H9 (cell line): Measurements from ENCODE around the gene SPTBN4. TPM values are rescaled to one million over a fixed set of nuclear protein-coding genes. Genes with fewer than 3 reads are reported as not detected.

Experiments
- DNase-seq: peaks from one replicate; pipeline ENCODE4 v3.0.0-alpha.2; 2017
- H2AFZ ChIP-seq: one replicate; pipeline ENCODE4 v1.6.1; 2013; ENCODE audit warnings: mild to moderate bottlenecking, low read length, control low read depth, moderate library complexity
- H2AK5ac ChIP-seq: 2 replicates; pipeline ENCODE4 v1.6.1; 2013; ENCODE audit warnings: low read length, control low read depth, mixed read lengths; ENCODE audit not compliant: insufficient read length
- H2BK120ac ChIP-seq: one replicate; pipeline ENCODE4 v1.6.1; 2013; ENCODE audit warnings: low read depth, mild to moderate bottlenecking, low read length, control low read depth, inconsistent platforms; ENCODE audit not compliant: poor library complexity, severe bottlenecking
- H2BK12ac ChIP-seq: 2 replicates; pipeline ENCODE4 v1.6.1; 2013; ENCODE audit warnings: low read length, control low read depth, mixed read lengths, low read depth; ENCODE audit not compliant: insufficient read length
- H2BK15ac ChIP-seq: 2 replicates; pipeline ENCODE4 v1.6.1; 2013; ENCODE audit warnings: low read depth, low read length, control low read depth
- H2BK20ac ChIP-seq: one replicate; pipeline ENCODE4 v1.6.1; 2013; ENCODE audit warnings: low read depth, mild to moderate bottlenecking, low read length, control low read depth, inconsistent platforms; ENCODE audit not compliant: poor library complexity, severe bottlenecking
- H2BK5ac ChIP-seq: 2 replicates; pipeline ENCODE4 v1.6.1; 2013; ENCODE audit warnings: low read length, control low read depth, mixed read lengths; ENCODE audit not compliant: insufficient read length
- H3K14ac ChIP-seq: 2 replicates; pipeline ENCODE4 v1.6.1; 2013; ENCODE audit warnings: low read length, control low read depth; ENCODE audit not compliant: insufficient read depth
- H3K18ac ChIP-seq: 2 replicates; pipeline ENCODE4 v1.6.1; 2013; ENCODE audit warnings: low read depth, mild to moderate bottlenecking, mixed read lengths, low read length, control low read depth; ENCODE audit not compliant: insufficient read length
- H3K23ac ChIP-seq: 2 replicates; pipeline ENCODE4 v1.6.1; 2013; ENCODE audit warnings: low read length, control low read depth, mixed read lengths, low read depth; ENCODE audit not compliant: insufficient read length
- H3K23me2 ChIP-seq: 2 replicates; pipeline ENCODE4 v1.6.1; 2013; ENCODE audit warnings: low read depth, mild to moderate bottlenecking, mixed read lengths, low read length, control low read depth; ENCODE audit not compliant: insufficient read length, poor library complexity, severe bottlenecking
- H3K27ac ChIP-seq: 2 replicates; pipeline ENCODE4 v1.5.1; 2013; ENCODE audit warnings: low read length, control low read depth, mixed read lengths, low read depth; ENCODE audit not compliant: insufficient read length
- H3K27me3 ChIP-seq: 2 replicates; pipeline ENCODE4 v1.6.1; 2013; ENCODE audit warnings: low read length, control low read depth, inconsistent platforms; ENCODE audit not compliant: insufficient read depth
- H3K4ac ChIP-seq: 2 replicates; pipeline ENCODE4 v1.6.1; 2013; ENCODE audit warnings: low read depth, mild to moderate bottlenecking, control low read depth, inconsistent platforms, low read length, moderate library complexity
- H3K4me1 ChIP-seq: 2 replicates; pipeline ENCODE4 v1.6.1; 2013; ENCODE audit warnings: low read length, control low read depth, inconsistent platforms; ENCODE audit not compliant: insufficient read depth
- H3K4me2 ChIP-seq: 2 replicates; pipeline ENCODE4 v1.6.1; 2013; ENCODE audit warnings: low read length, control low read depth, mixed read lengths; ENCODE audit not compliant: insufficient read length, insufficient read depth
- H3K56ac ChIP-seq: 2 replicates; pipeline ENCODE4 v1.6.1; 2013; ENCODE audit warnings: low read depth, mild to moderate bottlenecking, mixed read lengths, low read length, control low read depth; ENCODE audit not compliant: insufficient read length
- H3K79me1 ChIP-seq: 2 replicates; pipeline ENCODE4 v1.6.1; 2013; ENCODE audit warnings: low read depth, mild to moderate bottlenecking, moderate library complexity, low read length, control low read depth, inconsistent platforms; ENCODE audit not compliant: insufficient read depth, poor library complexity, severe bottlenecking
- H3K79me2 ChIP-seq: 2 replicates; pipeline ENCODE4 v1.6.1; 2013; ENCODE audit warnings: low read length, control low read depth, inconsistent platforms; ENCODE audit not compliant: insufficient read depth
- H3K9ac ChIP-seq: 2 replicates; pipeline ENCODE4 v1.6.1; 2013; ENCODE audit warnings: low read length, control low read depth, mixed read lengths; ENCODE audit not compliant: insufficient read length; ENCODE audit errors: extremely low read depth
- H3K9me3 ChIP-seq: one replicate; pipeline ENCODE4 v1.6.1; 2013; ENCODE audit warnings: low read depth, low read length, inconsistent platforms; ENCODE audit not compliant: control insufficient read depth
- H3T11ph ChIP-seq: one replicate; pipeline ENCODE4 v1.6.1; 2013; ENCODE audit warnings: mild to moderate bottlenecking, low read length, control low read depth, inconsistent platforms
- H4K20me1 ChIP-seq: one replicate; pipeline ENCODE4 v1.6.1; 2013; ENCODE audit not compliant: control insufficient read depth, insufficient read length, insufficient read depth
- H4K5ac ChIP-seq: 2 replicates; pipeline ENCODE4 v1.6.1; 2013; ENCODE audit warnings: low read depth, mild to moderate bottlenecking, mixed read lengths, low read length, control low read depth; ENCODE audit not compliant: insufficient read length
- H4K8ac ChIP-seq: replicated peaks from 2 replicates; pipeline ENCODE4 v1.6.1; 2013; ENCODE audit warnings: low read length, control low read depth, mixed read lengths, low read depth; ENCODE audit not compliant: insufficient read length
- H4K91ac ChIP-seq: 2 replicates; pipeline ENCODE4 v1.6.1; 2013; ENCODE audit warnings: low read depth, mild to moderate bottlenecking, moderate library complexity, mixed read lengths, low read length, control low read depth; ENCODE audit not compliant: insufficient read length
- H3K27ac Mint-ChIP-seq, 3 experiments: 2 replicates in 2 of 3; 3 replicates in 1 of 3; pipeline ENCODE4 v1.8.0; 2020 to 2021; ENCODE audit warnings: mixed read lengths in 3 of 3, mild to moderate bottlenecking in 1 of 3, moderate library complexity in 1 of 3
- H3K27me3 Mint-ChIP-seq: 2 replicates; pipeline ENCODE4 v1.8.0; 2021; ENCODE audit warnings: low read depth, mild to moderate bottlenecking, moderate library complexity, mixed read lengths
- H3K36me3 Mint-ChIP-seq, 3 experiments: 2 replicates in 2 of 3; 3 replicates in 1 of 3; pipeline ENCODE4 v1.8.0; 2020 to 2021; ENCODE audit warnings: low read depth in 3 of 3, mixed read lengths in 3 of 3; ENCODE audit not compliant: insufficient read depth in 1 of 3
- H3K4me1 Mint-ChIP-seq, 2 experiments: 2 replicates each; pipeline ENCODE4 v1.8.0; 2020; ENCODE audit warnings: mixed read lengths in 2 of 2
- H3K4me3 Mint-ChIP-seq, 2 experiments: 2 replicates in 1 of 2; 3 replicates in 1 of 2; pipeline ENCODE4 v1.8.0; 2020 to 2021; ENCODE audit warnings: mild to moderate bottlenecking in 2 of 2, mixed read lengths in 2 of 2, moderate library complexity in 1 of 2
- H3K9me3 Mint-ChIP-seq, 2 experiments: 2 replicates in 1 of 2; 3 replicates in 1 of 2; pipeline ENCODE4 v1.8.0; 2020; ENCODE audit warnings: mild to moderate bottlenecking in 2 of 2, mixed read lengths in 2 of 2, moderate library complexity in 1 of 2
- WGBS: extraction: QIAGEN DNeasy Blood & Tissue Kit; methylation state at CpG from one replicate; pipeline ENCODE4 v1.1.7; 2013; ENCODE audit warnings: missing lambda C conversion rate, low lambda C conversion rate, mixed read lengths; ENCODE audit not compliant: insufficient read length; ENCODE audit errors: extremely low coverage; 5-methylcytosine and 5-hydroxymethylcytosine counted together
- total RNA-seq: library from RNA; stranded (reverse); gene quantifications from 2 replicates; pipeline ENCODE4 v1.2.1, GENCODE V29; 2021
- TF ChIP-seq, protein P1 (sequence below): fragments of 200-600 bp; sonication (generic); conservative IDR thresholded peaks from 3 replicates; pipeline ENCODE4 v1.8.0; 2021; ENCODE audit warnings: antibody characterized with exemption, mild to moderate bottlenecking

SPTBN4 gene
- total RNA-seq, 1 experiment from 2014 or later, result 2.9 TPM

DNA sequence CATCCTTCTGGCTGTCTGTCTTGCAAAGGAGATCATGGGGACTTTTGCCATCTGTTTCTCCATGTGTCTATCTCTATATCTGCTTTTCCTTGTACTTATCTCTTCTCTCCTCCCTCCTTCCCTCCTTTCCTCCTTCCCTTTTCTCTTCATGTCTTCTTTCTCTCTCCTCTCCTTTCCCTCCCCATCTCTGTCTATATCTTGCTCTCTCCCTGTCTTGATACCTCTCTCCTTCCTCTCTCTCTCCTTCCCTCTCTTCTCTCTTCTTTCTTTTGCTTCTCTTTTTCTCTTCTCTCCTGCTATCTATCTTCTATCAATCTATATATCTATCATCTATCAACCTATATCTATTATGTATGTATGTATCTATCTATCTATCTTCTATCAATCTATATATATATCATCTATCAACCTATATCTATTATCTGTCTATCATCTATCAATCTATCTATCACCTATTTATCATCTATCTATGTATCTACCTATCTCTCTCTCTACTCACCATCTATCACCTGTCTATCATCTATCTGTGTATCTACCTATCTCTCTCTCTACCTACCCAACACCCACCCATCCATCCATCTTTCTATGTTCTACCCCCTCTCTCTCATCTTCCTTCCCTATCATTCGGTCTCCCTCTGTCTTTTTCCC, 27.5 kb downstream of the SPTBN4 start:
- no peaks in the 10 kb centered on the region for H3K79me1 ChIP-seq
- H3K27ac ChIP-seq, result no peak overlapping the region
- no peak overlapping the region for H3K4me2 ChIP-seq
- H3K27ac Mint-ChIP-seq, result no peak overlapping the region
- no peak overlapping the region for H2AFZ ChIP-seq
- H3T11ph ChIP-seq, result no peak overlapping the region
- H4K20me1 ChIP-seq, result no peaks in the 10 kb centered on the region
- H3K27me3 Mint-ChIP-seq, result peaks cover 56% of the 10 kb centered on the region
- no peak overlapping the region for H2BK12ac ChIP-seq
- H2BK15ac ChIP-seq, result no peak overlapping the region
- H3K18ac ChIP-seq, result no peak overlapping the region
- H3K36me3 Mint-ChIP-seq, result no peaks in the 10 kb centered on the region; a peak in 2 of 7 replicates
- peaks cover 8 to 11% of the 10 kb centered on the region in 2 experiments; a peak in 4 of 5 replicates for H3K9me3 Mint-ChIP-seq
- no peak overlapping the region for H3K56ac ChIP-seq
- no peak overlapping the region for H3K4ac ChIP-seq
- H4K5ac ChIP-seq, result no peak overlapping the region
- no peaks in the 10 kb centered on the region for H3K4me1 ChIP-seq
- H3K4me1 Mint-ChIP-seq, result no peaks in the 10 kb centered on the region
- no peaks in the 10 kb centered on the region for H3K79me2 ChIP-seq
- H3K14ac ChIP-seq, result no peak overlapping the region
- H2BK20ac ChIP-seq, result no peak overlapping the region
- no peak overlapping the region for H2AK5ac ChIP-seq
- H4K91ac ChIP-seq, result no peak overlapping the region
- no peaks in the 10 kb centered on the region for H3K9me3 ChIP-seq
- no peak overlapping the region for H3K9ac ChIP-seq
- no peaks in the 10 kb centered on the region for H3K27me3 ChIP-seq
- H3K23ac ChIP-seq, result no peak overlapping the region
- H2BK5ac ChIP-seq, result no peak overlapping the region
- no peak overlapping the region for H2BK120ac ChIP-seq
- no peak for DNase-seq
- no peaks in the 10 kb centered on the region for H3K23me2 ChIP-seq
- H3K4me3 Mint-ChIP-seq, result no peak overlapping the region
- no peak overlapping the region for H4K8ac ChIP-seq
- WGBS, result 100% methylated on average over 1 of the region's 1 CpG
- TF ChIP-seq, protein P1, sequence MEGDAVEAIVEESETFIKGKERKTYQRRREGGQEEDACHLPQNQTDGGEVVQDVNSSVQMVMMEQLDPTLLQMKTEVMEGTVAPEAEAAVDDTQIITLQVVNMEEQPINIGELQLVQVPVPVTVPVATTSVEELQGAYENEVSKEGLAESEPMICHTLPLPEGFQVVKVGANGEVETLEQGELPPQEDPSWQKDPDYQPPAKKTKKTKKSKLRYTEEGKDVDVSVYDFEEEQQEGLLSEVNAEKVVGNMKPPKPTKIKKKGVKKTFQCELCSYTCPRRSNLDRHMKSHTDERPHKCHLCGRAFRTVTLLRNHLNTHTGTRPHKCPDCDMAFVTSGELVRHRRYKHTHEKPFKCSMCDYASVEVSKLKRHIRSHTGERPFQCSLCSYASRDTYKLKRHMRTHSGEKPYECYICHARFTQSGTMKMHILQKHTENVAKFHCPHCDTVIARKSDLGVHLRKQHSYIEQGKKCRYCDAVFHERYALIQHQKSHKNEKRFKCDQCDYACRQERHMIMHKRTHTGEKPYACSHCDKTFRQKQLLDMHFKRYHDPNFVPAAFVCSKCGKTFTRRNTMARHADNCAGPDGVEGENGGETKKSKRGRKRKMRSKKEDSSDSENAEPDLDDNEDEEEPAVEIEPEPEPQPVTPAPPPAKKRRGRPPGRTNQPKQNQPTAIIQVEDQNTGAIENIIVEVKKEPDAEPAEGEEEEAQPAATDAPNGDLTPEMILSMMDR, result no peak
